Mononuclear cell (primary cell): Measurements from ENCODE around the gene SLK. TPM values are rescaled to one million over a fixed set of nuclear protein-coding genes. Genes with fewer than 3 reads are reported as not detected.

ENCODE experiments used
- H3K27me3 ChIP-seq: 2 replicates; pipeline ENCODE4 v1.6.0; 2011; ENCODE audit warnings: low read length, control low read depth; ENCODE audit not compliant: insufficient read depth
- H3K4me1 ChIP-seq: 2 replicates; pipeline ENCODE4 v1.5.1; 2011; ENCODE audit warnings: mild to moderate bottlenecking, low read length, control low read depth; ENCODE audit not compliant: insufficient read depth
- H3K4me3 ChIP-seq: 2 replicates; pipeline ENCODE4 v1.5.1; 2011; ENCODE audit warnings: mild to moderate bottlenecking, low read length, moderate library complexity
- H3K9me3 ChIP-seq: 2 replicates; pipeline ENCODE4 v1.5.1; 2011; ENCODE audit warnings: low read depth, mild to moderate bottlenecking, control low read depth, low read length
- total RNA-seq: library from RNA; depleted of rRNA; stranded (reverse); fragments of >200 nt; gene quantifications from one replicate; pipeline ENCODE4 v1.2.3, GENCODE V29; 2012

SLK gene
- total RNA-seq, 1 donor: 75.2 TPM

DNA sequence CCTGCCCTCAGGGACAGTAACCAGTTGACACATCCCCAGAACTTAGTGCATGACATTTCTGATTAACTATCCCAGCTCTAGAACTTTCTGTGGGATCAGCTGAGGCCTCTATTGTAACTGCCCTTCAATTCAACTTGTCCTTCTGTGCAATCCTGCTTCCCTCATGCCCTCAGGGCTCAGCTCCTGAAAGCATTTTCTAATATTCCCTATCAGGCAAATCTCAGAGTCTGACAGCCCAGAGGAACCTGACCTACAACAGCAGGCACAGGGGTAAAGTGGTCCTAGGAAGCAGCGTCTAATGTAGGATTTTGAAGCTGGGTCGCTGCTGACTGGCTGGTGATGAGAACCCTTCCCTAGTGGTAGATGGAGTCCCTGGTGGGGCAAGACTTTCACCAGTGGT, 35.3 kb upstream of the SLK start:
- Histone ChIP-seq H3K27me3 (no peaks in the 10 kb centered on the region), H3K4me3 (no peak overlapping the region), H3K9me3 (no peaks in the 10 kb centered on the region), H3K4me1 (no peaks in the 10 kb centered on the region)

DNA sequence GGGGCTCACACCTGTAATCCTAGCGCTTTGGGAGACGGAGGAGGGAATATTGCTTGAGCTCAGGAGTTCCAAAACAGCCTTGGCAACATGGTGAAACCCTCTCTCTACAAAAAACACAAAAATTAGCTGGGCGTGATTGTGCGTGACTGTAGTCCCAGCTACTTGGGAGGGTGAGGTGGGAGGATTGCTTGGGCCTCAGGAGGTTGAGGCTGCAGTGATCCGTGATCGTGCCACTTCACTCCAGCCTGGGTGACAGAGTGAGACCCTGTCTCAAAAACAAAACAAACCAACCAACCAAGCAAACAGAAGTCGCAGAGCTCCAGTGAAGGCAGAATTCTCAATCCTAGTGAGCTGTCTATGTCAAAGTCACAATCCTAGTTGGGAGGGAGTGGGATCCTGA, 34.7 kb upstream of the SLK start:
- Histone ChIP-seq H3K9me3 (no peaks in the 10 kb centered on the region), H3K4me3 (no peak overlapping the region), H3K4me1 (no peaks in the 10 kb centered on the region), H3K27me3 (no peaks in the 10 kb centered on the region)

DNA sequence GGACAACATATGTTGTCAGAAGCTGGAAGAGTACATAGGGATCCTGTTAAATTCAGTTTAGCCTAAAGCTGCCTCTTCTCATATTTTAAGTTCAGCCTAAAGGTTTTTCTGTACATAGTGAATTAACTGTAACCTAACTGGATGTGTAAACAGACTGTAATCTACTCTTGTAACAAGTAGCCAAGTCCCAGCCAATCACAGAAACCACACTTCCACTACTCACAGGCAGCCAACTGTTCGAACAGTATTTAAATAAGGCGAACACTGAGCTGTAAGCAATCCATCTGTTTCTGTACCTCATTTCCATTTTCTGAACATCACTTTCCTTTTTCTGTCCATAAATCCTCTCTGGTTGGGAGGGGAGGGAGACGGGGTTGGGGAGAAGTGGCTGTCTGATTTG, 34.0 kb upstream of the SLK start:
- no peaks in the 10 kb centered on the region for H3K4me1 ChIP-seq
- no peak overlapping the region for H3K4me3 ChIP-seq

DNA sequence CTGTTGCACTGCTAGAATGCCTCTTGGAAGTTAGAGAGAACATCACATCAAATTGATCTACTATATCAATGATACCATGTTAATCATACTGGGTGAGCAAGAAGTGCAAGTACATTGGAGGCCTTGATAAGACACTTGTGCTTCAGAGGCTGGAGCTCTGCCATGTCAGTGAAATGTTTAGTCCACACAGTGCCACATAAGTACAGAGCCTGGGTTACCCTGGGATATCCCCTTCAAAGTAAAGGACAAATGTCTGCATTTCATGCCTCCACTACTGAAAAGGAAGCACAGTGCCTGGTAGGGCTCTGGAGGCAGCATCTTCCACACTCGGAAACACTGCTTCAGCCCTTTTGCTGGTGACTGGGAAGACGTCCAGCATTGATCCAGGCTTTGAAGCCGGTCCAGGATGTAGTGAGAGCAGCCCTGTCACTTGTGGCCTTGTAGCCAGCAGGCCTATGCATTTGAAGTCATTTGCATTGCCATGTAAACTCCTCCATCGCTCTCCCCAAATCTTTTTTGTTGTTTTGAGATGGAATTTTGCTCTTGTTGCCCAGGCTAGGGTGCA, 33.3 kb upstream of the SLK start:
- Histone ChIP-seq H3K27me3 (no peaks in the 10 kb centered on the region), H3K4me3 (no peak overlapping the region), H3K4me1 (no peaks in the 10 kb centered on the region), H3K9me3 (no peaks in the 10 kb centered on the region)

More for the DNA sequence above, 34.0 kb upstream of the SLK start:
- Histone ChIP-seq H3K27me3 (no peaks in the 10 kb centered on the region), H3K9me3 (no peaks in the 10 kb centered on the region)

DNA sequence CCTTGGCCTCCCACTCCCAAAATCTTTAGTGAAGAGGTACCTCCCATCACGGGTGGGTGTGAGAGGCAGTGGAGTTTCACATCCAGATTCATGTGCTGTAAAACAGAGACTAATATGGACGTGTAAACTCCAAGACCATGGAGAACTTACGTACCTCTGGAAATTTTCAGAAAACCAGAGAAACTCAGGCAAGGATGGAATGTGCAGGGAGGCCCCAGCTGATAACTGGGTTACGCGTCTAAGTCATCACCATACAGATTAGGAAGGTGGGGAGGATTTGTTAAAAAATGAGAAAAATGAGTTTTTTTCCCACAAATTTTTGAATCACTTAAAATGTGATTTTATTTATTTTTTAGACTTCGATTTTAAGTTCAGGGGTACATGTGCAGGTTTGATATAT, 32.6 kb upstream of the SLK start:
- H3K27me3 ChIP-seq: no peaks in the 10 kb centered on the region
- H3K4me3 ChIP-seq: no peak overlapping the region
- no peaks in the 10 kb centered on the region for H3K9me3 ChIP-seq
- no peaks in the 10 kb centered on the region for H3K4me1 ChIP-seq

DNA sequence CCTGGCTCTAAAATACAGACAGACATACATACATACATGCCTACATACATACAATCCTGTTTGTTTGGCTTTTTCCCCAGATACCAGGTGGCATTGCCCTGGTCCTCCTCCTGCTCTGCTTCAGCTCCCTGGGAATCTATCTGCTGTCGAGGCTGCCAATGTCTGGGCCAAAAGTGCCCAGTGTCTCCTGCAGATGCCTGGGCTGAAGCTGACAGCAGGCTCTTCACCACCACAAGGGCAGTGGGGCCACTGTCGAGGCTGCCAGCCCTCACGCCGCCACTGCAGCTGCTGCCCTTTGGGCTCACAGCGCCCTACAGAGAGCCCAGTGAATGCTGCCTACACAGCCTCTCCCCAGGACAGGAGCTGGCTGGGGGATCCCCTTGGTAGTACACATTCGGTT, 30.9 kb upstream of the SLK start:
- Histone ChIP-seq H3K4me3 (no peak overlapping the region), H3K4me1 (no peaks in the 10 kb centered on the region), H3K27me3 (no peaks in the 10 kb centered on the region), H3K9me3 (no peaks in the 10 kb centered on the region)

DNA sequence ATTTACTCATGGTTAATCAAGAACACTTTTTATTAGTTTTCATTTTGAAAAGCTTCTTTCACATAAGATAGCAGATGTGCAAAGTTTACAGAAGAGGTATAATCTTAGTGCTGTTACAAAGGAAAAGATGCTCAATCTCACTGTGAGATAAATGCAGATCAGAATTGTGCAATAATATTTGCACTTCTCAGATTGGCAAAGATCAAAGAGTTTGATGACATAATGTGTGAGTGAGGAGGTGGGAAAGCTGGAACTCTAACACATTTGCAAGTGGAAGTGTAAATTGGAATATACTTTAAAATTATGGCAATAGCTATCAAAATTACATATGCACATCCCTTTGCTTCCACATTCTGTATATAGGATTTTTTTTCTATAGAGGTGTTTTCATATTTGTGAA, 27.4 kb upstream of the SLK start:
- Histone ChIP-seq H3K4me1 (no peaks in the 10 kb centered on the region), H3K4me3 (no peak overlapping the region), H3K9me3 (no peaks in the 10 kb centered on the region), H3K27me3 (no peaks in the 10 kb centered on the region)

DNA sequence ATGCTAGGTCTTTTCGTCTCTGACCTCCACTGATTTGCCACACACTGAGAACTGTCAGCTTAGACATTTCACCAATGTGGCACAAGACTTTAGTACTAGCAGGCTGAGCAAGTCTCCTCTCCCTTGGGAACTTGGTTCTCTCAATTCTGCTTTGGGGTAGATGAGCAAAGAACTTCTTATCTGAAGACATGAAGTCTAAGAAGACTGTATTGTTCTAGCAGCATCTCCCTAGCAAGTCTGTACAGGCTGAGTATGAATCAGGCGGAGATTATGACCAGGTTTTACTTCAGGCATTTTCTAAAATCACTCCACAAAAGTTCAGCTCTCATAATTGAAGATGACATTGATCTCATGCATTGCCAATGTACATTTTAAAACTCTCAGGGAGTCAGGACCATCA, 25.1 kb upstream of the SLK start:
- H3K9me3 ChIP-seq: no peaks in the 10 kb centered on the region
- H3K4me3 ChIP-seq: no peak overlapping the region
- H3K4me1 ChIP-seq: no peaks in the 10 kb centered on the region
- no peaks in the 10 kb centered on the region for H3K27me3 ChIP-seq

DNA sequence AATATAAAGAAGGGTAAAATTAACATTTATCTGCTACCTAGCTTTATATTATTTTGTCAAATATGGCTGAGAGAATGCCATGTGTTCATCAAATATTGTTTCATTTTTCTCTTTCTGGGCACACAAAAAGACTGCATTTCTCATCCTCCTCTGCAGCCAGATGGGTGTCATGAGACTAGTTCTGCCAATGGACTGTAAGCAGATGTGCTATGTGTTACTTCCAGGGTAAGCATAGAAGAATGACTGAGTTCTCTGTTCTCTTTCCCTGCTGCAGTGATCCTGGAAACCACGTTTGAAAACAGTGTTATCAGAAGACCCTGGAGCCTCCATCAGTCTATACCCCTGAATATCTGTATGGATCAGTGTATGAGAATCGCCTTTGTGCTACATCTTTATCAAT, 24.1 kb upstream of the SLK start:
- Histone ChIP-seq H3K4me1 (no peaks in the 10 kb centered on the region), H3K9me3 (no peaks in the 10 kb centered on the region), H3K4me3 (no peak overlapping the region), H3K27me3 (no peaks in the 10 kb centered on the region)

DNA sequence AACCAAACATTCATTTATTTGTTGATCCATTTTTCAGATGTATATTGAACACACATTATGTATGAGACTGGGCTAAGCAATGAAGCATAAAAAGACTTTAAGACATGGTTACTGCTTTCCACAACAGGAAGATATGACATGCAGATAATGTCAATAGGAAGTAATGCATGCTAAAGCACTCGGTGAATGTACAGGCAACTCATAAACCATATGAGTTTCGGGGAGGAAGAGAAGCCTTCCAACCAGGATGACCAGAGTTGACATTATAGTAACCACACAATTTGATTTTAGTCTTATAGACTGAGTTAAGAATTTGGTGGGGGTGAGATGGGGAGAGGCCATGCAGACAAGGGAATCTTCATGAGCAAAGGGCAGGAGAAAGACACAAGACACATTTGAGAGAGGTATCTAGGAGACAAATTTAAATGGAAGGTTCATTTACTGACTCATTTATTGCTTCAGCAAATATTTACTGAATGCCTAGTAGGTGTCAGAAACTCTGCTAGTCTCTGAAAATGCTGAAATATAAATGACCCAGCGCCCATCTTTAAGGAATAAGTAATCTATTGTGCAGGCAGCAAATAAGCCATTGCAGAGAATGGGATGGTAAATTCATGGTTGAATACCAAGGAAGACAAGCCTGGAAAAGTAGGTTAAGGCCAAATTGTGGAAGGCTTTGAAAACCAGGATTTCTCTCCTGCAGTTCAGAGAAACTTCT, 19.0 kb upstream of the SLK start:
- Histone ChIP-seq H3K4me3 (no peak overlapping the region), H3K9me3 (no peaks in the 10 kb centered on the region), H3K27me3 (no peaks in the 10 kb centered on the region), H3K4me1 (no peaks in the 10 kb centered on the region)

DNA sequence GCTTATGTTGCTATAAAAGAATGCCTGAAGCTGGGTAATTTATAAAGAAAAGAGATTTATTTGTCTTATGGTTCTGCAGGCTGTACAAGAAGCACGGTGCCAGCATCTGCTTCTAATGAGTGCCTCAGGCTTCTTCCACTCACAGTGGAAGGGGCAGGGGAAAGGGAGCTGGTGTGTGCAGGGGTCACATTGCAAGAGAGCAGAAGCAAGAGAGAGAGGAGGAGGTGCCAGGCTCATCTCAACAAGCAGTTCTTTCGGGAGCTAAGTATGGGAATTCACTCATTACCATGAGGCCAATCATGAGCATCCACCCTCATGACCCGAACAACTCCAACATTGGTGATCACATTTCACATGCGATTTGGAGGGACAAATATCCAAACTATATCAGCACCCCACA, 17.2 kb upstream of the SLK start:
- no peaks in the 10 kb centered on the region for H3K9me3 ChIP-seq
- H3K4me1 ChIP-seq: no peaks in the 10 kb centered on the region
- no peak overlapping the region for H3K4me3 ChIP-seq
- H3K27me3 ChIP-seq: no peaks in the 10 kb centered on the region

DNA sequence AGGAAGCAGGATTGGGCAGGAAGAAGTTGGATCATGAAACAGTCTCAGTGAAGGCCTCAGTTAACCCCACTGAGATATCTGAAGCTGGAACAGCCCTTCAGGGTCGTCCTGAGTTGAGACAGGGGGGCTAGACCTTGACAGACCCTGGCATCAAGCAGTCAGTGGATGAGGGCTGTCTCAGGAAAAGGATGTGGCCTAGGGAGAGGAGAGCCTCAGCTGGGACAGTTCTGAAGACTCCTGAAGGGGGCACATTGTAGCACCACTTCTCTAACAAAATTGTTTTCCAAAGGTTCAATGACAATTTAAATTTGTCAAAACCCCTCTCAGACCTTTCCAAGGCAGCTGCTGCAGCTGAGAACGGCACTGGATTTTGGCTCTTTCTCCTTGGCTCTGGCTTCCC, 15.8 kb upstream of the SLK start:
- Histone ChIP-seq H3K9me3 (no peaks in the 10 kb centered on the region), H3K4me1 (no peaks in the 10 kb centered on the region), H3K27me3 (no peaks in the 10 kb centered on the region), H3K4me3 (no peak overlapping the region)

DNA sequence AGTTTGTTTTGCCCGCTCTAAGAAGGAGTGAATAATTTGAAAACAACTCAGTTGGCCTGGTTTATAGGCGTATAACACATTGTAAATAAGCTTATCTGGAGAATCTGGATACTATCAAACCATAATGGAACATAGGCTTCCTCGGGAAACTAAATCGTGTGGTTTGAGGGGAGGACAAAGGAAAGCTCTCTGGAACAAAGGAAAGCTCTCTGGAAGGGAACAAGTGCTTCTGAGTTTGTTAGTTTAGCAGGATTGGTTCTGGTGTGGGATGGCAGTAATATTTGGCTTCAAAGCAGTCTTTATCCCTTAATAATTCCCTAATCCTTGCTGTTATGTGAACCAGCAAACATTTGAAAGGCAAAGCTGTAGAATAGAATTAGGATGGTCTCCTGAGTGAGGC, 15.0 kb upstream of the SLK start:
- Histone ChIP-seq H3K4me1 (no peaks in the 10 kb centered on the region), H3K4me3 (no peak overlapping the region), H3K27me3 (no peaks in the 10 kb centered on the region), H3K9me3 (no peaks in the 10 kb centered on the region)

DNA sequence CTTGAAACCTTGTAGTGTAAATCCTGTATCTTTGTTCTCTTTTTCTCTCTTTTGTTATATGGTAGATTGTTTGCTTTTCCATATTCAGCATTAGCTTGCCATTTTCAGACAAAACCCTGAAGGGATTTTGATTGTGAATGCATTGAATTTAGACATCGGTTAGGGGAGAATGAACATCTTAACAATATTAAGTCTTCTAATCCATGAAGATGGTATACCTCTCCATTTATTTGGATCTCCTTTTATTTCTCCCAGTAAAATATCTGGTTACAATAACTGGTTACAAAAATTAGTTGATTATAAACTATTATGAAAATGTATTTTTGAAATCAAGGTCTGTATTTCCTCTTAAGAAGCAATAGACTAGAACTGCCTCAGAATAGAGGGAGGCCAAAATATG, 12.4 kb upstream of the SLK start:
- Histone ChIP-seq H3K4me1 (no peaks in the 10 kb centered on the region), H3K9me3 (no peaks in the 10 kb centered on the region), H3K4me3 (no peak overlapping the region), H3K27me3 (no peaks in the 10 kb centered on the region)

DNA sequence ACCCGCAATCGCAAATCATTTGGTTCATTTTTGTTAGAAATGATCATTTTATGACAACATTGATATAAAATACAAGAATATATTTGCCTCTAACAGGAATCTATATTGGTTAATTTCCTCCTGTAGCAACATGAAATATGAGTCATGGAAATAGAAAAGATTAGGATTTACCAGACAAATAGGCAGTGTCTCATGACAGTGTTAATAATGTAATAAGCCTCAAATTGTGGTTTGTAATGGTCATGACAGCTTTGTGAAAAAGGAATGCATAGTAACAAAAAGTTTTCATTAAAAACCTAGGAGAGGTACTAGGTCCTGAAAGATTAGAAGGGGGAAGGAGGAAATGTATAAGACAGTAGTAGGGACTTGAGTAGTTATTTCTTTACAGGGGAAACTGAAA, 7.9 kb upstream of the SLK start:
- Histone ChIP-seq H3K4me1 (no peaks in the 10 kb centered on the region), H3K9me3 (no peaks in the 10 kb centered on the region), H3K4me3 (no peak overlapping the region), H3K27me3 (no peaks in the 10 kb centered on the region)

DNA sequence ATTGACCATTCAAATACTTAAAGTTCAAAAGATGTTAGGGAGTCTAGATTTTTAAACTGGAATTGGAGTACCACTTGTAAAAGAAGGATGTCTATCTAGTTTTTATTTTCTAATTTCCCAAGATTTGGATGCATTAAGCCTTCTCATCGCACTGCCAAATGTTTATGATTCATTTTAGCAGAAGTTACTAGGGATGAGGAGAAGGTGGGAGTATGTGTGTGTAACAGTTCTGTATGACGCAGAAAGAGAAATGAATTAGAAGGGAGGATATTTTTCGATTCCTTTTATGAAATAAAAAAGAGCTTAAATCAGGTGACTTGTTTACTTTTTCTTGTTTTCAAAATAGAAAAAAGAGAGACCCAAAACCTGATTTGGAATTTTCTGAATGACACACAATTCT, 6.8 kb upstream of the SLK start:
- Histone ChIP-seq H3K9me3 (no peaks in the 10 kb centered on the region), H3K4me1 (no peaks in the 10 kb centered on the region), H3K27me3 (no peaks in the 10 kb centered on the region), H3K4me3 (no peak overlapping the region)
